ENCODE results near the gene AGA.

AGA gene

DNA sequence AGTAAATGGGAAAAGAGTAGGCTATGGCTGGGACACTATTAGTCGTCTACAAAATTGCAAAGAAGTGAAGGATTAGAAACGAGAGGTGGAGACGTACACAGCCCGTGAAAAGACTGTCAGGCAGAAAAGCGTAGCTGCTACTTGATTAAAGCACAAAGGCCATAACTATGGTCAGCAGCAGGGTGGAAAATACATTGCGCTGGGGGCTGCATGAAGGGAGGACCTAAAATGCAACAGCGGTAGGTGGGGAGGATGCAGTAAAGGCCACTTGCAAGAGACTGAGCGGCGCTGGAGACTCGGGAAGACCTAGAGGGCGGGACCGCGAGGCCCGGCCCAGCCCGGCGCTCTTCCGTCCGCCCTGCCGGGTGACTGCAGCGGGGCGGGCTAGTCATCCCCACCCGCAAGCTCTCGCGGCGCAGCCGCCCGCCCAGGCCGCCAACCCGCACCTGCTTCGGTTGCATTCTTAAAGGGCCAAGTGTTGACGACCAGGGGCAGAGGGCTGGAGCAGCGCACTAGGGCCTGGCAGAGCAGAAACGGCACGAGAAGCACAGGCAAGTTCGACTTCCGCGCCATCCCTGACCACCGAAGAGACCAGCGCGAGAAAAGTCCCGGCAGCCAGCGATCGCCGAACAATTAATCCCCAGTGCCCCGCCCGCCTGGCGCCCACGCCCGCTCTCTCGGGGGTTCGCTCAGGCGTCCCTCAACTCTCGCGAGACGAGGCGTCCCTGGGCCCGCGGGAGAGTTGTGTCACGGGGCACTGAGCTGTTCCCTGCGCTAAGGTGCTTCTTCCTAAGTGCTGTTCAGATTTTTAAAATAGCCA, at the start of gene AGA:
TSS of gene AGA (minus strand) at position 635 of the 820 bp plus-strand sequence. CDS start at position 573, 62 bp downstream.
- H3K9me2 ChIP-seq (replicated peaks; ENCODE audit: insufficient read depth, low read length): no peaks in the 10 kb centered on the region

DNA sequence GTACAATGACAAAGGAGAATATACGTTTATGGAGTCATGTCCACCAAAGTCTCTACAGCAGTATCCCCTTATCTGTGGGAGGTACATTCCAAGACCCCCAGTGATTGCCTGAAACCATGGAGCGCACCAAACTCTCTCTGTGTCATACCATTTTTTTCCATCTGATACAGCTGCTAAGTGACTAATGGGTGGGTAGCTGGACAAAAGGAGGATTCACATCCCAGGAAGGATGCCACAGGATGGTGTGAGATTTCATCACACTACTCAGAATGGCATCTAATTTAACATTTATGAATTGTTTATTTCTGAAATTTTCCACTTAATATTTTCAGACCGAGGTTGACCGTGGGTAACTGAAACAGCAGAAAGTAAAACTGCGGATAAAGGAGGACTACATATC, 49.8 kb upstream of the AGA start:
- Histone ChIP-seq H3F3A (ENCODE audit: insufficient read depth) (no peaks in the 10 kb centered on the region), H3K4me3 (ENCODE audit: insufficient read depth, low read length, poor library complexity, severe bottlenecking) (no peak overlapping the region), H2AFZ (ENCODE audit: low read depth, low read length, severe bottlenecking) (no peak overlapping the region), H3K9me2 (replicated peaks; ENCODE audit: insufficient read depth, low read length) (no peaks in the 10 kb centered on the region), H3K36me3 (ENCODE audit: low read length) (no peaks in the 10 kb centered on the region), H3K27ac (ENCODE audit: low read depth, low read length) (no peak overlapping the region), H3K79me2 (ENCODE audit: insufficient read depth, low read length) (no peaks in the 10 kb centered on the region), H3K27me3 (ENCODE audit: low read length) (no peaks in the 10 kb centered on the region), H3K4me2 (ENCODE audit: low read depth, low read length, poor library complexity, severe bottlenecking) (no peak overlapping the region), H3K9ac (ENCODE audit: low read length) (no peak overlapping the region), H4K20me1 (ENCODE audit: low read depth, low read length) (no peaks in the 10 kb centered on the region), H3K9me3 (ENCODE audit: insufficient read depth, low read length) (no peaks in the 10 kb centered on the region)
- no peak for TF ChIP-seq EZH2phosphoT487 (conservative IDR thresholded peaks at IDR 0.05; ENCODE audit: low read length)
- TF ChIP-seq, protein P1, sequence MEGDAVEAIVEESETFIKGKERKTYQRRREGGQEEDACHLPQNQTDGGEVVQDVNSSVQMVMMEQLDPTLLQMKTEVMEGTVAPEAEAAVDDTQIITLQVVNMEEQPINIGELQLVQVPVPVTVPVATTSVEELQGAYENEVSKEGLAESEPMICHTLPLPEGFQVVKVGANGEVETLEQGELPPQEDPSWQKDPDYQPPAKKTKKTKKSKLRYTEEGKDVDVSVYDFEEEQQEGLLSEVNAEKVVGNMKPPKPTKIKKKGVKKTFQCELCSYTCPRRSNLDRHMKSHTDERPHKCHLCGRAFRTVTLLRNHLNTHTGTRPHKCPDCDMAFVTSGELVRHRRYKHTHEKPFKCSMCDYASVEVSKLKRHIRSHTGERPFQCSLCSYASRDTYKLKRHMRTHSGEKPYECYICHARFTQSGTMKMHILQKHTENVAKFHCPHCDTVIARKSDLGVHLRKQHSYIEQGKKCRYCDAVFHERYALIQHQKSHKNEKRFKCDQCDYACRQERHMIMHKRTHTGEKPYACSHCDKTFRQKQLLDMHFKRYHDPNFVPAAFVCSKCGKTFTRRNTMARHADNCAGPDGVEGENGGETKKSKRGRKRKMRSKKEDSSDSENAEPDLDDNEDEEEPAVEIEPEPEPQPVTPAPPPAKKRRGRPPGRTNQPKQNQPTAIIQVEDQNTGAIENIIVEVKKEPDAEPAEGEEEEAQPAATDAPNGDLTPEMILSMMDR (IDR thresholded peaks at IDR 0.05; ENCODE audit: insufficient read depth, low read length, poor library complexity, severe bottlenecking): no peak

More for the DNA sequence above, at the start of gene AGA:
- Histone ChIP-seq H3K9me3 (ENCODE audit: insufficient read depth, low read length) (no peaks in the 10 kb centered on the region), H3K4me2 (ENCODE audit: low read depth, low read length, poor library complexity, severe bottlenecking) (peak within 1 kb of the TSS; percentile 99), H3K27me3 (ENCODE audit: low read length) (no peaks in the 10 kb centered on the region), H3F3A (ENCODE audit: insufficient read depth) (peaks cover 4% of the 10 kb centered on the region; the same call in 1 of the 2 replicates), H4K20me1 (ENCODE audit: low read depth, low read length) (no peaks in the 10 kb centered on the region), H3K9ac (ENCODE audit: low read length) (peak within 1 kb of the TSS; percentile 75), H3K4me3 (ENCODE audit: insufficient read depth, low read length, poor library complexity, severe bottlenecking) (peak within 1 kb of the TSS; percentile 83), H3K36me3 (ENCODE audit: low read length) (peaks cover 7% of the 10 kb centered on the region; the same call in 1 of the 2 replicates), H3K27ac (ENCODE audit: low read depth, low read length) (peak within 1 kb of the TSS; percentile 83), H2AFZ (ENCODE audit: low read depth, low read length, severe bottlenecking) (peak within 1 kb of the TSS; percentile 84), H3K79me2 (ENCODE audit: insufficient read depth, low read length) (peaks cover 11% of the 10 kb centered on the region; the same call in 1 of the 2 replicates)
- TF ChIP-seq EZH2phosphoT487 (conservative IDR thresholded peaks at IDR 0.05; ENCODE audit: low read length): no peak
- TF ChIP-seq, protein P1 (IDR thresholded peaks at IDR 0.05; ENCODE audit: insufficient read depth, low read length, poor library complexity, severe bottlenecking): no peak

DNA sequence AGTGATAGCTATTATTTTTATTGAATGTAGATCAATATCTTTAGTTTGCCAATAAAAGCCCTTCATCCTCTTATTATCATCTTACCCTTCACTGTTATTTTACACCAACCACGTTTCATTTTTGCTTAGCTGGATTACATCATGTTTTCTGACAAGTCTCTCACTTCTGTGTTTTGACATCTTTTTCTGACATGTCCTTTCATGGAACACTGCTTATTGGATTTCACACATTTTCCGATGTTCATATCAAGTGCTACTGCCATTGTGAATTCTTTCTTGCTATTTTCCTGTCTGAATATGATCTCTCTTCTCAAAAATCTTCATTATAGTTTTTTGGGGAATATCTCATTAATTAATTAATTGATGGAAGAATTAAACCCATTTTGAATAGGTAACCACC, 48.5 kb upstream of the AGA start:
- H3K9me3 ChIP-seq (ENCODE audit: insufficient read depth, low read length): no peaks in the 10 kb centered on the region
- no peaks in the 10 kb centered on the region for H3K27me3 ChIP-seq (ENCODE audit: low read length)
- no peak overlapping the region for H3K27ac ChIP-seq (ENCODE audit: low read depth, low read length)
- no peaks in the 10 kb centered on the region for H4K20me1 ChIP-seq (ENCODE audit: low read depth, low read length)
- no peak overlapping the region for H3K4me2 ChIP-seq (ENCODE audit: low read depth, low read length, poor library complexity, severe bottlenecking)
- no peak for TF ChIP-seq EZH2phosphoT487 (conservative IDR thresholded peaks at IDR 0.05; ENCODE audit: low read length)
- TF ChIP-seq, protein P1 (IDR thresholded peaks at IDR 0.05; ENCODE audit: insufficient read depth, low read length, poor library complexity, severe bottlenecking): no peak
- H3K4me3 ChIP-seq (ENCODE audit: insufficient read depth, low read length, poor library complexity, severe bottlenecking): no peak overlapping the region
- H3F3A ChIP-seq (ENCODE audit: insufficient read depth): no peaks in the 10 kb centered on the region
- H3K36me3 ChIP-seq (ENCODE audit: low read length): no peaks in the 10 kb centered on the region
- no peaks in the 10 kb centered on the region for H3K9me2 ChIP-seq (replicated peaks; ENCODE audit: insufficient read depth, low read length)
- no peak overlapping the region for H2AFZ ChIP-seq (ENCODE audit: low read depth, low read length, severe bottlenecking)
- no peaks in the 10 kb centered on the region for H3K79me2 ChIP-seq (ENCODE audit: insufficient read depth, low read length)
- H3K9ac ChIP-seq (ENCODE audit: low read length): no peak overlapping the region
